NCI-H1417 (cell line): ENCODE results near the gene LINGO4.

ENCODE experiments used
- DNase-seq, 3 experiments: peaks; one replicate each; lab custom pipeline; 2025; lab: John Stamatoyannopoulos, UW

The LINGO4 gene

GRCh38 chr1:151805066-151805820 is at the start of gene LINGO4:
Gene LINGO4 (minus strand): TSS chr1:151805419. CDS start chr1:151802704, 2,715 bp downstream.
- DNase-seq = no peak

- no peak for DNase-seq
These were observed 49.4 kb upstream of the LINGO4 start for GRCh38 chr1:151854658-151855057.

GRCh38 chr1:151853411-151853943 is 48.3 kb upstream of the LINGO4 start, which contains the start of gene THEM5:
Gene THEM5 (minus strand): TSS chr1:151853712. CDS start chr1:151853565, 147 bp downstream.
- no peak for DNase-seq

GRCh38 chr1:151852733-151853132 is 47.5 kb upstream of the LINGO4 start:
- no peak for DNase-seq

- DNase-seq = no peak
These were observed 46.7 kb upstream of the LINGO4 start for GRCh38 chr1:151851886-151852285.

GRCh38 chr1:151849871-151850270 is 44.7 kb upstream of the LINGO4 start:
- no peak for DNase-seq

GRCh38 chr1:151849126-151849525 is 43.9 kb upstream of the LINGO4 start:
- DNase-seq = no peak

GRCh38 chr1:151847867-151848596 is 42.8 kb upstream of the LINGO4 start:
- no peak for DNase-seq

- no peak for DNase-seq
These were observed 41.5 kb upstream of the LINGO4 start for GRCh38 chr1:151846686-151847237.

GRCh38 chr1:151846062-151846568 is 40.9 kb upstream of the LINGO4 start:
- no peak for DNase-seq

- DNase-seq = no peak
These were observed 38.2 kb upstream of the LINGO4 start for GRCh38 chr1:151843398-151843797.

GRCh38 chr1:151841141-151841540 is 35.9 kb upstream of the LINGO4 start:
- no peak for DNase-seq

- no peak for DNase-seq
These were observed 35.2 kb upstream of the LINGO4 start for GRCh38 chr1:151840421-151840820.

- peak; percentile 90 to 92 (median 92) for DNase-seq
These were observed 34.5 kb upstream of the LINGO4 start, which contains the start of gene C2CD4D for GRCh38 chr1:151839457-151840403. Gene C2CD4D (minus strand): TSS chr1:151839820. CDS start chr1:151838989, 831 bp downstream.

GRCh38 chr1:151839082-151839412 is 33.8 kb upstream of the LINGO4 start:
- DNase-seq = no peak

GRCh38 chr1:151838222-151839081 is 33.2 kb upstream of the LINGO4 start:
- no peak for DNase-seq

GRCh38 chr1:151837884-151838221 is 32.6 kb upstream of the LINGO4 start:
- DNase-seq = no peak

- DNase-seq = no peak
These were observed 32.0 kb upstream of the LINGO4 start for GRCh38 chr1:151837197-151837596.

GRCh38 chr1:151835596-151835995 is 30.4 kb upstream of the LINGO4 start:
- no peak for DNase-seq

GRCh38 chr1:151834239-151834638 is 29.0 kb upstream of the LINGO4 start:
- DNase-seq = no peak
